ENCODE measurements around the gene CCDC57. TPM values are rescaled to one million over a fixed set of nuclear protein-coding genes. Genes with fewer than 3 reads are reported as not detected.

Gene CCDC57
- total and polyA plus RNA-seq, 2 of the 8 experiments (the other 6 are each of a cell fraction or from before 2014, with no cell fraction given), result 8.4 to 12.9 TPM

- no peaks in the 10 kb centered on the region for H3K36me3 ChIP-seq (ENCODE audit: control insufficient read depth in 2 of 4, insufficient read depth in 4 of 4, low read length in 3 of 4)
- no peak overlapping the region for H3K56ac ChIP-seq (replicated peaks; ENCODE audit: insufficient read length, low read depth, low read length)
- no peak overlapping the region for H3K4me2 ChIP-seq (ENCODE audit: insufficient read depth in 1 of 2, low read depth in 2 of 2, low read length in 2 of 2)
- H2AFZ ChIP-seq (ENCODE audit: low read length), result no peak overlapping the region
- no peak for FAIRE-seq
- H3K27ac ChIP-seq (ENCODE audit: low read depth, low read length), result no peak overlapping the region
- H3K9me3 ChIP-seq (ENCODE audit: insufficient read depth in 2 of 2, low read depth in 1 of 2, low read length in 1 of 2), result no peaks in the 10 kb centered on the region
- no peak overlapping the region for H3K23ac ChIP-seq (ENCODE audit: insufficient read length)
- no peak overlapping the region for H2BK15ac ChIP-seq (ENCODE audit: low read length)
- no peak for DNase-seq (ENCODE audit: low read depth in 1 of 2, low spot score in 2 of 2)
- H2BK5ac ChIP-seq (ENCODE audit: low read depth, low read length), result no peak overlapping the region
- ChIA-PET CTCF (ENCODE audit: partially characterized antibody) (interaction anchor here (1.5 to 2.1 kb wide), 3 partner anchors 11 to 80 kb away, joined by 6 read pairs; no protein-coding TSS in a partner anchor), POLR2A (ENCODE audit: partially characterized antibody) (interaction anchor here (2.6 kb wide), 1 partner anchor 12 kb away, joined by 11 read pairs; the partner anchor contains the start of gene FASN)
- H3K27me3 ChIP-seq (replicated peaks in 1 of 4; ENCODE audit: control insufficient read depth in 3 of 4, extremely low read depth in 1 of 4, insufficient read depth in 3 of 4, low read length in 3 of 4), result peaks cover 0 to 4% (median 0%) of the 10 kb centered on the region in 4 experiments; a peak in 2 of 7 replicates
- H4K91ac ChIP-seq (replicated peaks; ENCODE audit: insufficient read length, low read length), result no peak overlapping the region
- no peak overlapping the region for H2AK5ac ChIP-seq (ENCODE audit: low read depth, low read length)
- no peak overlapping the region for H2BK120ac ChIP-seq (replicated peaks; ENCODE audit: low read depth, low read length)
- 92% methylated on average over 3 of the region's 3 CpGs; no CpG with 5 or more reads in 1 of the 2 experiments for WGBS, 2 experiments (ENCODE audit: extremely low coverage in 1 of 2, insufficient coverage in 1 of 2, insufficient read length in 1 of 2, insufficient replicate concordance in 2 of 2, low coverage in 1 of 2, low lambda C conversion rate in 2 of 2, missing lambda C conversion rate in 1 of 2)
- H3K79me2 ChIP-seq (ENCODE audit: control insufficient read depth in 1 of 2, insufficient read depth in 2 of 2, low read length in 2 of 2), result no peaks in the 10 kb centered on the region
- no peak overlapping the region for H4K8ac ChIP-seq (ENCODE audit: extremely low read depth, insufficient read depth, low read length)
- no peak overlapping the region for H3K9ac ChIP-seq (replicated peaks in 1 of 4; ENCODE audit: extremely low read depth in 1 of 4, low read depth in 3 of 4, low read length in 3 of 4)
- no peak overlapping the region for H4K5ac ChIP-seq (ENCODE audit: insufficient read length, low read depth, low read length)
- no peaks in the 10 kb centered on the region for H3K23me2 ChIP-seq (ENCODE audit: low read depth, low read length)
- H2BK20ac ChIP-seq (ENCODE audit: low read length), result no peak overlapping the region
- H2BK12ac ChIP-seq (ENCODE audit: low read depth, low read length), result no peak overlapping the region
- H3K18ac ChIP-seq (ENCODE audit: extremely low read depth, low read length), result no peak overlapping the region
- H3K4me3 ChIP-seq (ENCODE audit: extremely low read depth in 1 of 4, insufficient read depth in 2 of 4, low read depth in 3 of 4, low read length in 4 of 4), result no peak overlapping the region
- no peaks in the 10 kb centered on the region for H3K79me1 ChIP-seq (ENCODE audit: low read depth, low read length)
- peaks cover 0 to 15% (median 13%) of the 10 kb centered on the region in 4 experiments; a peak in 5 of 7 replicates for H3K4me1 ChIP-seq (replicated peaks in 1 of 4; ENCODE audit: control insufficient read depth in 3 of 4, insufficient read depth in 4 of 4, low read length in 3 of 4)
- H3K14ac ChIP-seq (ENCODE audit: insufficient read length), result no peak overlapping the region
- H3K4ac ChIP-seq (replicated peaks; ENCODE audit: insufficient read length, low read depth, low read length), result no peak overlapping the region
- H4K20me1 ChIP-seq (replicated peaks in 1 of 2; ENCODE audit: control insufficient read depth in 1 of 2, insufficient read depth in 2 of 2, low read length in 2 of 2), result peaks cover 0 to 3% of the 10 kb centered on the region in 2 experiments
- no peak for TF ChIP-seq YY1 (IDR thresholded peaks at IDR 0.05; ENCODE audit: low read depth, low read length)
- TF ChIP-seq MAFK (IDR thresholded peaks at IDR 0.05; ENCODE audit: low read depth, low read length), result no peak
- no peak for TF ChIP-seq SIRT6 (IDR thresholded peaks at IDR 0.05; ENCODE audit: low read length)
- TF ChIP-seq SP1 (IDR thresholded peaks at IDR 0.05; ENCODE audit: low read depth, low read length), result no peak
- no peak for TF ChIP-seq FOSL1 (IDR thresholded peaks at IDR 0.05; ENCODE audit: insufficient read depth, low read depth, low read length)
- TF ChIP-seq SUZ12 (IDR thresholded peaks at IDR 0.05; ENCODE audit: low read length), result no peak
- TF ChIP-seq ATF2 (IDR thresholded peaks at IDR 0.05; ENCODE audit: low read length), result no peak
- no peak for TF ChIP-seq SIN3A (conservative IDR thresholded peaks at IDR 0.05 in 1 of 2, IDR thresholded peaks at IDR 0.05 in 1 of 2; ENCODE audit: low read depth in 1 of 2, low read length in 2 of 2)
- no peak for TF ChIP-seq HDAC6 (IDR thresholded peaks at IDR 0.05; ENCODE audit: low read depth, low read length)
- TF ChIP-seq BCL11A (IDR thresholded peaks at IDR 0.05; ENCODE audit: low read depth in 2 of 2, low read length in 2 of 2), result no peak
- no peak for TF ChIP-seq TAF7 (optimal IDR thresholded peaks at IDR 0.05; ENCODE audit: borderline replicate concordance, low read depth, low read length)
- no peak for TF ChIP-seq CBX5 (IDR thresholded peaks at IDR 0.05; ENCODE audit: low read depth, low read length)
- TF ChIP-seq ASH2L (IDR thresholded peaks at IDR 0.05; ENCODE audit: low read length), result no peak
Measured at GRCh38 chr17:82110298-82110697, 102.3 kb downstream of the CCDC57 start.
